Right renal cortex interstitium (tissue), 3 donors: ENCODE measurements around the gene EPDR1. TPM values are rescaled to one million over a fixed set of nuclear protein-coding genes. Genes with fewer than 3 reads are reported as not detected.
A peak's percentile ranks its signal among the peaks of the same experiment; 100 is the strongest.
"Not testable (repeated sequence)": the region's sequence is repeated elsewhere in the genome, so short reads cannot be mapped to it uniquely, and the experiment has no call there.

Source experiments
- DNase-seq, 3 donors: peaks; one replicate each; pipeline ENCODE4 v3.0.0-alpha.2; 2013; ENCODE audit warnings: low read depth in 3 of 3, low spot score in 2 of 3
- polyA plus RNA-seq, 3 donors: library from polyadenylated mRNA; unstranded; fragments of 120-200 nt; gene quantifications; one replicate each; pipeline ENCODE4 v1.2.1, GENCODE V29; 2013; ENCODE audit not compliant: insufficient read length in 3 of 3

EPDR1 gene
- polyA plus RNA-seq, 3 donors, result 16.1 to 20.1 (median 19.3) TPM

DNA sequence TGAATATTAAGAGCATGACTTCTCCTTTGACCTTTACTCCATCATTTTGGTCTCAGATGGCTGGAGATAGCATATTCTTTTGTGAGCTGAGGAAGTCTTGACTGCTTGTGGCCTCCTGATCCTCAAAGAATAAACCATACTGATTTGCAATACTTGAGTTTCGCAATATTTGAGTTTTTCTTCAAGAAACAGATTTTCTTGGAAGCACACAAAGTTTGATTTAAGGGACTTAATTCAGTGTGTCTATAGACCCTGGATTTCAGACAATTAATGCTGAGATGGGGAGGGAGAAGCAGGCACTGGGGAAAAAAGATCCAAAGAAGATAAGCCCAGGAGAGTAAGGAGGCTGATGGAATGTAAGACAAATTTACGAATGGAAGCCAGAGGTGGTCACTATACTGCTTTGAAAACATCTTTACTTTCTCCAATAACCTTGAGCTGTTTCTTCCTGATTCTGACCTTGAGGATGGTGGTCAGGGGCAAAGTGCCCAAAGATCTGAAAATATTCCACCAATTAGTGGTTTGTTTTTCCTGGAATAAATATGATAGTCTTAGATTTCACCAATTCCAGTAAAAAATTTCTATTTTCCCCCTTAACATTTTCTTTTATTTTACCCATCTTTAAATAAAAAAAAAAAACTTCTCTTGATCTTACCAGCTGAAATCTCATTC is 7.5 kb downstream of the EPDR1 start:
- DNase-seq, result no peak

- no peak for DNase-seq
Measured at GRCh38 chr7:37928878-37929277, 8.4 kb downstream of the EPDR1 start.

- no peak for DNase-seq
Measured at GRCh38 chr7:37930226-37930948, 9.9 kb downstream of the EPDR1 start.

DNA sequence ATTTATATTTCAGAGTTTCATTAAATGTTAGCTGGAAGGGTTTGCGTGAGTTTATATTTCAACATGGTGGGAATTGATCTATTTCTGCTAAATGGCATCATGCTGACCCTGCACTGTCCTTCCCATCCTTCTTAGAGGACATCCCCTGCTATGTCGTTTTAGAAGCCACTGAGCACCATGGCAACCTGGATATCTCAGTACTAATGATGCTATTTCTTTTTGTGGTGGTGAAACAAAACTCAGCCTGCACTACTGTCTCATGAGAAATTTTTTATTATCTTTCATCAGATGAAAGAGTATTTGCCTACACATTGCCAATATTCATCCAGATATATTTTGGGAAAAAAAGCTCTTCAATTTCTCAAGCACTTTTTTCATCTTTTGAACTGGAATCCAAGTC is 12.1 kb downstream of the EPDR1 start:
- DNase-seq, result no peak

DNA sequence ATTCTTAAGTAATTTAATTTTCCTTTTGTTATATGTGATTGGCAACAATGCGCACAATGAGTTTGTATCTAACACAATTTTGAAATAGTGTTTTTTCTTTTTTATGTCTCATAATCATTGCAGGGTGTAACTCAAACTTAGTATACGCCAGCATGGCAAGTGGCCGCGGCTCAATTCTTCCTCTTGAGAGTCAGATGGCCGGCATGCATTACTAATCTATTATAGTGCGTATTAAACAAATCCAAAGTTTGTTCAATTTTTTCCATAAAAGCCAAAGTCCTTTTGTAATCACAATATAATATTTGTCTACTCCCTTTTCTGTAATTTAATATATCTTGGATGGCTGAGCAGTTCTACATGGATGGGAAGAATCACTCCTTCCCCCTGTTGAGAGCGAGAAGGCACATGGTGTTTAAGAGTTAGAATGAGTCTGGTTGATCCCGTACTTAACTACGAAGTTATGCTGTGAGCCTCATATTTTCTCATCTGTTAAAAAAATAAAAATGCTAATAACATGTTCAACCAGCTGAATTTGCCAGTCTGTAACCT is 12.7 kb downstream of the EPDR1 start:
- DNase-seq, result no peak

DNA sequence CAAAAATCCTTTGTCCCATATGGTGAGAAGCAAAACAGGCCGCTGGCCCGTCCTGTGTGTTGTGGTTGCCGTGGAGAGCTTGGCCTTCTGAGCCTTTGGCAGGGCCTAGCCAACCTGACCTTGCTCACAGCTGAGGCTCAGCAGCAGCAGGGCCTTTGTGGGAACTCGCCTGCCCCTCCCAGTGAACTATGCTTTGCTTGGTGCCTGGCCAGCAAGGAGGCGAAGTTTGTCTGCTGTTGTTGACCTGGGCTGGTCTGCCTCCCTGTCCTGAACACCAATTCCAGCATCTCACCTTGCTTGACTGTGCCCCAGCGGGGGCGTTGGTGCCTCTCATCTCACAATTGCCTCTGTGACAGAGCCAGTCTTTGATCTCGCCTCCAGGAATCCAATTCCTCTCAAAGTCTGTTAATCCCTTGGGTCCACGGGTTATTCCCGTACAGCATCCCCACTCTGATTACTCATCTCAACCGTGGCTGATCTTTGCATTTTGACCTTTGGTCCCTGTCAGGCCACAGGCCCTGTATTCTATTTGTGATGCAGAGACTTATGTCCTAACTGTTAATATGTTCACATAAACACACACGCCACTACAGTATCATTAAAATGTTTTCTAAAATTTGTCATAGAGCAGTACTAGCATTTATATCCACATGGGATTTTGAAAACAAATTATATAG is 22.6 kb downstream of the EPDR1 start:
- DNase-seq, result no peak

DNA sequence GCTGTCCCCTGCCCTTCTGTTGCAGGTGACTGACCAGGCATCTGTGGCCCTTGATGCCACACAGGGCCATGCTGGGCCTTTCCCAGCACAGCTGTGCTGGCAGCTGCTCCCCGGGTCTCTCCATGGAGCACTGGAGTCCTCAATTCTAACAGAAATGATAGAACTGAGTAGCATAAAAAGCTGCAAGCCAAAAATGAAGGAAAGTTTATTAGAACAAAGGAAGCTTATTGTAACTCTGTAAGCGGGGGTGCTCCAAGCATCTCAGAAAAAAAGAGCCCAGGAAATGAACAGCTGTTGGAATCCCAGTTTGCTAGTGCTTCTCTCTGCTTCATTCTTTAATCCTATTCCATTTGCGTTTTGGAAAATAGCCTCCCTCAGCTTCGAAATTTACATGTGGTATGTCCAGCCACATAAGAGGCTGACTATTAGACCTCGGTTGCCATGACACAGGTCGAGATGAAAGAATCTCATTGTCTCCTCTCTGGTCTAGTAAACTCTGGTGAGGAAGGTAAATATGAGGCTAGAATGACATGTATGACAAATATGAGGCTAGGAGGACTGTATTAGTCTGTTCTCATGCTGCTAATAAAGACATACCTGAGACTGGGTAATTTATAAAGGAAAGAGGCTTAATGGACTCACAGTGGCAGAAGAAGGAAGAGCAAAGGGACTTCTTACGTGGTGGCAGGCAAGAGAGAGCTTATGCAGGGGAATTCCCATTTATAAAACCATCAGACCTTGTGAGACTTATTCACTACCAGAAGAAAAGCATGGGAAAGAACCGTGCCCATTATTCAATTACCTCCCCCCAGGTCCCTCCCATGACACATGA is 23.7 kb downstream of the EPDR1 start:
- no peak for DNase-seq

- no peak for DNase-seq
Measured at GRCh38 chr7:37944737-37945054, 24.3 kb downstream of the EPDR1 start.

GRCh38 chr7:37945336-37945735 is 24.9 kb downstream of the EPDR1 start:
- DNase-seq, result no peak

- DNase-seq, result no peak
Measured at GRCh38 chr7:37947138-37947940, 26.9 kb downstream of the EPDR1 start.

- DNase-seq, result peak in 1 of 3 donors; percentile 1
Measured at GRCh38 chr7:37947941-37948210, 27.4 kb downstream of the EPDR1 start.

DNA sequence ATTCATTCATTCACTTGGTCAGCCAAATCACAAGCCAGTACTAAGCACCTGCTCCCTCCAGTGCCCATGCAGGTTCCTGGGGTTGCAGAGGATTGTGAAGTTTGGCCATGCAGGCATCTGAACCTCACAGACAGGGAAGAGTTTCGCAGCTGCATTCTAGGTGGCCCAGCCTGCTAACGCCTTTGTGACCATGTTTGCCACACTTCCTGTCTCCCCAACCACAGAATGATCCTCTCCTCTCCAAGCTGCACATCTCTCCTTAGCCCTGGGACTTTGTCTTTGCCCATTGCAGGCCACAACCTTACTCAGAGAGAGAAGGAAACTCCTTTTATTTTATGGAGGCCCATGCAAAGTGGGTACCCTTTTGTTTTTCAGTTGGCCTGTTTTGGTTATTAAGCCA is 31.8 kb downstream of the EPDR1 start:
- no peak for DNase-seq

GRCh38 chr7:37954217-37954616 is 33.8 kb downstream of the EPDR1 start:
- not testable (repeated sequence) for DNase-seq

GRCh38 chr7:37956791-37957190 is 36.4 kb downstream of the EPDR1 start:
- DNase-seq, result no peak

- DNase-seq, result no peak
Measured at GRCh38 chr7:37957221-37957970, 37.0 kb downstream of the EPDR1 start.

- DNase-seq, result no peak
Measured at GRCh38 chr7:37960483-37960882, 40.0 kb downstream of the EPDR1 start.

GRCh38 chr7:37961251-37961650 is 40.8 kb downstream of the EPDR1 start:
- no peak for DNase-seq

- no peak for DNase-seq
Measured at GRCh38 chr7:37964196-37964595, 43.8 kb downstream of the EPDR1 start.

GRCh38 chr7:37970211-37970610 is 49.8 kb downstream of the EPDR1 start:
- no peak for DNase-seq

DNA sequence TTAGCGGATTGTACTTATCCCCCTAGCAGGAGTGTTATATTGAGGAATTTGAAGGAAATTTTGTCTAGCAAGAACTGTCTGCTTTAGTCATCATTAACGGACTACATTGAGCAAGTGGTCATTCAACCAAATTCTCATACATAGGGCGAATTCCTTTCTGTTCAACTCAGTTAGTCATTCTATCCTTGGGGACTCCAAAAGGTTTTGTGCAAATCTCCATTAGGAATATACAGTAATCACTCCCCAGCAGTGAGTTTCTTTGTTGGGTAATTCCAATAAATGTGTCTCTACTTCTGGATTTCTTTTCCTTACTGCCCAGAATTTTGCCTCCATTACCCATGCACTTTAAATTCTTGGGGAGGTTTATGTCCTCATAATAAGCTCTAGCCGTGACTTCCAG is 51.1 kb downstream of the EPDR1 start:
- no peak for DNase-seq
